IMR-90 (cell line): ENCODE results near the gene DPP10.

ENCODE experiments used
- BHLHE40 ChIP-seq: fragments of 150-350 bp; IDR thresholded peaks from 2 replicates; pipeline ENCODE4 v1.6.1; 2016; ENCODE audit warnings: mild to moderate bottlenecking, low read depth, low read length
- CEBPB ChIP-seq: IDR thresholded peaks from 2 replicates; pipeline ENCODE4 v1.6.1; 2012; ENCODE audit warnings: low read depth, low read length, improper control_type of control experiment
- CHD1 ChIP-seq: IDR thresholded peaks from 2 replicates; pipeline ENCODE4 v1.6.1; 2012; ENCODE audit warnings: low read depth, low read length, improper control_type of control experiment
- CTCF ChIP-seq: conservative IDR thresholded peaks from 2 replicates; pipeline ENCODE4 v1.5.1; 2012; ENCODE audit warnings: mild to moderate bottlenecking, low read depth, low read length, improper control_type of control experiment
- FOS ChIP-seq: fragments of 150-350 bp; IDR thresholded peaks from 2 replicates; pipeline ENCODE4 v1.6.1; 2016; ENCODE audit warnings: low read depth, low read length
- MXI1 ChIP-seq: IDR thresholded peaks from 2 replicates; pipeline ENCODE4 v1.6.1; 2012; ENCODE audit warnings: low read depth, mild to moderate bottlenecking, low read length, moderate library complexity, borderline replicate concordance
- NFE2L2 ChIP-seq: fragments of 150-350 bp; IDR thresholded peaks from 2 replicates; pipeline ENCODE4 v1.6.1; 2016; ENCODE audit warnings: low read depth, mild to moderate bottlenecking, low read length
- POLR2A ChIP-seq: IDR thresholded peaks from 2 replicates; pipeline ENCODE4 v1.6.1; 2012; ENCODE audit warnings: mild to moderate bottlenecking, low read depth, low read length
- RAD21 ChIP-seq: IDR thresholded peaks from 2 replicates; pipeline ENCODE4 v1.6.1; 2012; ENCODE audit warnings: low read length, improper control_type of control experiment
- RFX5 ChIP-seq: IDR thresholded peaks from 2 replicates; pipeline ENCODE4 v1.8.0; 2012; ENCODE audit warnings: low read depth, mild to moderate bottlenecking, low read length, moderate library complexity
- SMC3 ChIP-seq: fragments of 150-350 bp; IDR thresholded peaks from 2 replicates; pipeline ENCODE4 v1.6.1; 2016; ENCODE audit warnings: low read depth, mild to moderate bottlenecking, antibody characterized with exemption, low read length, moderate library complexity
- USF2 ChIP-seq: fragments of 150-350 bp; IDR thresholded peaks from 2 replicates; pipeline ENCODE4 v1.6.1; 2017; ENCODE audit warnings: mild to moderate bottlenecking, antibody characterized with exemption, low read length, low read depth

GRCh38 chr2:115694651-115695050 lies 1252.2 kb downstream of the DPP10 start:
- TF ChIP-seq FOS (no peak), CTCF (no peak), SMC3 (no peak), RFX5 (no peak), POLR2A (no peak), RAD21 (no peak), BHLHE40 (no peak), CHD1 (no peak), CEBPB (no peak), USF2 (no peak), MXI1 (no peak), NFE2L2 (no peak)
